ENCODE data around the gene STARD5. TPM values are rescaled to one million over a fixed set of nuclear protein-coding genes. Genes with fewer than 3 reads are reported as not detected.

The STARD5 gene
- polyA plus RNA-seq, 1 experiment = 19.0 TPM

DNA sequence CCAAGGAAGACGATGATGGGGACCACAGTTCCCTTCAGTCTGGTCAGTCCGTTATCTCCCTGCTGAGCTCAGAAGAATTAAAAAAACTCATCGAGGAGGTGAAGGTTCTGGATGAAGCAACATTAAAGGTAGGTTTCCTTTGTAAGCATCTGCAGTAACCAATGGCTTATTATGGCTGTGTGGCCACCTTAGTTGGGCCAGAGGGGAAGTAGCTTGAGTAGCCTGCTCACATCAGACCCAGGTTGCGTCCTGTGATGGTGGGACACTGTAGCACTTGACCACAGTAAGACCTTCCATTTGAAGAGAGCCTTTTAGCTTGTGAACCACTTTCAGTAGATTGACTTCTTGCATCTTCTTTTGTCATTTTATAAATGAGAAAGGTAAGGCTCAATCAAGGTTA lies 22.6 kb downstream of the STARD5 start:
- H3K27ac ChIP-seq (ENCODE audit: low read depth, low read length) = no peak overlapping the region
- DNase-seq (ENCODE audit: low read depth, low spot score) = no peak
- H3K27me3 ChIP-seq (ENCODE audit: control insufficient read depth, insufficient read depth, low read length) = no peaks in the 10 kb centered on the region
- H3K4me3 ChIP-seq (ENCODE audit: low read depth, low read length) = no peak overlapping the region
- TF ChIP-seq, protein P1, sequence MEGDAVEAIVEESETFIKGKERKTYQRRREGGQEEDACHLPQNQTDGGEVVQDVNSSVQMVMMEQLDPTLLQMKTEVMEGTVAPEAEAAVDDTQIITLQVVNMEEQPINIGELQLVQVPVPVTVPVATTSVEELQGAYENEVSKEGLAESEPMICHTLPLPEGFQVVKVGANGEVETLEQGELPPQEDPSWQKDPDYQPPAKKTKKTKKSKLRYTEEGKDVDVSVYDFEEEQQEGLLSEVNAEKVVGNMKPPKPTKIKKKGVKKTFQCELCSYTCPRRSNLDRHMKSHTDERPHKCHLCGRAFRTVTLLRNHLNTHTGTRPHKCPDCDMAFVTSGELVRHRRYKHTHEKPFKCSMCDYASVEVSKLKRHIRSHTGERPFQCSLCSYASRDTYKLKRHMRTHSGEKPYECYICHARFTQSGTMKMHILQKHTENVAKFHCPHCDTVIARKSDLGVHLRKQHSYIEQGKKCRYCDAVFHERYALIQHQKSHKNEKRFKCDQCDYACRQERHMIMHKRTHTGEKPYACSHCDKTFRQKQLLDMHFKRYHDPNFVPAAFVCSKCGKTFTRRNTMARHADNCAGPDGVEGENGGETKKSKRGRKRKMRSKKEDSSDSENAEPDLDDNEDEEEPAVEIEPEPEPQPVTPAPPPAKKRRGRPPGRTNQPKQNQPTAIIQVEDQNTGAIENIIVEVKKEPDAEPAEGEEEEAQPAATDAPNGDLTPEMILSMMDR (IDR thresholded peaks at IDR 0.05; ENCODE audit: low read depth, low read length) = no peak
- ChIA-PET POLR2A (no interaction called here), CTCF (interaction anchor here (0.7 to 1.4 kb wide), 4 partner anchors 35 to 107 kb away, joined by 3 to 6 read pairs (median 3); no protein-coding TSS in a partner anchor)
- H3K9me3 ChIP-seq (ENCODE audit: control insufficient read depth, insufficient read depth, low read length) = no peaks in the 10 kb centered on the region

DNA sequence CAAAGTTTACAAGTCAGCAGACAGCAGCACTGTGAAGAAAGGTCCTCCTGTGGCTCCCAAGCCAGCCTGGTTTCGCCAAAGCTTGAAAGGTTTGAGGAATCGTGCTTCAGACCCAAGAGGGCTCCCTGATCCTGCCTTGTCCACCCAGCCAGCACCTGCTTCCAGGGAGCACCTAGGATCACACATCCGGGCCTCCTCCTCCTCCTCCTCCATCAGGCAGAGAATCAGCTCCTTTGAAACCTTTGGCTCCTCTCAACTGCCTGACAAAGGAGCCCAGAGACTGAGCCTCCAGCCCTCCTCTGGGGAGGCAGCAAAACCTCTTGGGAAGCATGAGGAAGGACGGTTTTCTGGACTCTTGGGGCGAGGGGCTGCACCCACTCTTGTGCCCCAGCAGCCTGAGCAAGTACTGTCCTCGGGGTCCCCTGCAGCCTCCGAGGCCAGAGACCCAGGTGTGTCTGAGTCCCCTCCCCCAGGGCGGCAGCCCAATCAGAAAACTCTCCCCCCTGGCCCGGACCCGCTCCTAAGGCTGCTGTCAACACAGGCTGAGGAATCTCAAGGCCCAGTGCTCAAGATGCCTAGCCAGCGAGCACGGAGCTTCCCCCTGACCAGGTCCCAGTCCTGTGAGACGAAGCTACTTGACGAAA lies 24.2 kb downstream of the STARD5 start:
- no peak for DNase-seq (ENCODE audit: low read depth, low spot score)

DNA sequence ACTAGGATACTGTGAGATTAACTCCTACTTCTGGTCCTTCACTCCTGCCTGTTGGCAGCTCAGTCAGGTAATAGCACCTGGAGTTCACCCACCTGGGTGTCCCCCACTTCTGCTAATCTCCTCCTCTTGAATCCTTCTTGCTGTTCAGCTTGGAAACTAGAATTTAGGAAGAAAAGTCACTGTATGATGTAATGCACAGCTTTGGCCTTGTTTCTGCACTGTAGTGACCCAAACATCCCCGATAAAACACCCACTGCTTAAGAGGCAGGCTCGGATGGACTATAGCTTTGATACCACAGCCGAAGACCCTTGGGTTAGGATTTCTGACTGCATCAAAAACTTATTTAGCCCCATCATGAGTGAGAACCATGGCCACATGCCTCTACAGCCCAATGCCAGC lies 24.8 kb downstream of the STARD5 start:
- Histone ChIP-seq H3K4me3 (ENCODE audit: low read depth, low read length) (no peak overlapping the region), H3K27ac (ENCODE audit: low read depth, low read length) (no peak overlapping the region), H3K27me3 (ENCODE audit: control insufficient read depth, insufficient read depth, low read length) (no peaks in the 10 kb centered on the region), H3K9me3 (ENCODE audit: control insufficient read depth, insufficient read depth, low read length) (no peaks in the 10 kb centered on the region)
- ChIA-PET CTCF (no interaction called here), POLR2A (no interaction called here)
- no peak for DNase-seq (ENCODE audit: low read depth, low spot score)
- TF ChIP-seq, protein P1 (IDR thresholded peaks at IDR 0.05; ENCODE audit: low read depth, low read length) = no peak

More for the DNA sequence above, 24.2 kb downstream of the STARD5 start:
- POLR2A ChIA-PET = no interaction called here
- CTCF ChIA-PET = no interaction called here
- H3K27me3 ChIP-seq (ENCODE audit: control insufficient read depth, insufficient read depth, low read length) = no peaks in the 10 kb centered on the region
- no peak overlapping the region for H3K4me3 ChIP-seq (ENCODE audit: low read depth, low read length)
- no peak overlapping the region for H3K27ac ChIP-seq (ENCODE audit: low read depth, low read length)
- TF ChIP-seq, protein P1 (IDR thresholded peaks at IDR 0.05; ENCODE audit: low read depth, low read length) = no peak
- H3K9me3 ChIP-seq (ENCODE audit: control insufficient read depth, insufficient read depth, low read length) = no peaks in the 10 kb centered on the region

DNA sequence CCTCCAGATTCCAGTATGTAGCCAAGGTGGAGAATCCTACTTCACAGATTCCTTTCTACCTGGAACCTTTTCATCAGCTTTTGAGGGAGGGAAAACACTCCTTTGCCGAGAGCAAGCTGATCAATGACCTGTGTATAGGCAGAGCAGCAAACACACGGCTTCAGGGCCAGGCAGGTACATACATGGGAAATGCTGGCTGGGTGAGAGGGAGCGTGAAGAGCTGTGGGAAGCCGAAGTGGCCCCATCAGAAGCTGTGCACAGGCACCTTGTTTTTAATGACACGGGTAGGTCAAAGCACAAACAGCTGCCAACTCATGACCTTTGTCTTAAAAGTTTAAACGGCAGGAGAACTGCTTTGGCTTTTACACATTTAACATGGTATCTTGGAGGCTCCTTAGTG lies 25.3 kb downstream of the STARD5 start:
- ChIA-PET POLR2A (no interaction called here), CTCF (no interaction called here)
- TF ChIP-seq, protein P1 (IDR thresholded peaks at IDR 0.05; ENCODE audit: low read depth, low read length) = no peak
- Histone ChIP-seq H3K27me3 (ENCODE audit: control insufficient read depth, insufficient read depth, low read length) (no peaks in the 10 kb centered on the region), H3K4me3 (ENCODE audit: low read depth, low read length) (no peak overlapping the region), H3K27ac (ENCODE audit: low read depth, low read length) (no peak overlapping the region), H3K9me3 (ENCODE audit: control insufficient read depth, insufficient read depth, low read length) (no peaks in the 10 kb centered on the region)
- DNase-seq (ENCODE audit: low read depth, low spot score) = no peak

DNA sequence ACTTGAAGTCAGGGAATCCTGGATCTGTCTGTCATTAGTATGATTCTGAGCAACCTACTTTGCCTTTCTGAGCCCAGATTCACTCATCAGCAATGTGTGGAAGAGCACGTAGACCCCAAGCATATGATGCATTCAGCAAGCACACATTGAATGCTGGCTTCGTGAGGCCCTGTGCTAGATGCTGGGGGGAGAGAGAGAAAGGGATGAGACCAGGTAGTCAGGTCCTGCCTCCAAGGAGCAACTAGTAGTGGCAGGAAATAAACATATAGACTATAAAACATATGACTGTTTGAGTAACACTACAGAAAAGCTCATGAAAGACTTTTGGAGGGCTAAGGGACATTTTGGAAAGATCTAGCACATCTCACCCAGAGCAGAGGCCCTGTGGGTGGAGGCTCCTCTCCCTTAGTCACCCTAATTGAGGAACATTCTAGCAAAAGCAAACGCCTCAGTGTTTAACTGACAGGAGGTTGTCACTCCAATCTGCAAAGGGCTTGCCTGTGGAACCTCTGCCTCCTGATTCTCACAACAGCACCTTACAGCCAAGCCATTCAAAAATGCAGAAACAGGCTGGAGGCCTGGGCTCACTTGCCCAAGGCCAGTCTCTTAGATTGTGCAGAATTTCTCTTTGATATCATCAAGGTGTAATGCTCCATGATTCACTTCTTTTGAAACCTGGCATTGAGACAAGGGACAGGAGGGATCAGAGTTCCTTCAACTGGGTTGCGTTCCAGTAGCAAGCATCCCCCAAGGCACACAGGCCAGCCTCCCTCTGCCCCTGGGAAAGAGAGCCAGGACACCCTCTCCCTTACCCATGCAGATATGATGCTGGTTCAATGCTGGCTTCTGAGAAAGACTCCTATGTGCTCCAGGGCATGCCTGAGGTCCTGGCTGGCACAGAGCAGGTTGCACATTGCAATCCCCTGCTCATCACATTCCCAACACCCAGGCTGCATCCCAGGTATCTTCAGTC lies 26.1 kb downstream of the STARD5 start:
- POLR2A ChIA-PET = no interaction called here
- H3K9me3 ChIP-seq (ENCODE audit: control insufficient read depth, insufficient read depth, low read length) = no peaks in the 10 kb centered on the region
- DNase-seq (ENCODE audit: low read depth, low spot score) = no peak
- H3K27ac ChIP-seq (ENCODE audit: low read depth, low read length) = no peak overlapping the region
- CTCF ChIA-PET = no interaction called here
- H3K27me3 ChIP-seq (ENCODE audit: control insufficient read depth, insufficient read depth, low read length) = no peaks in the 10 kb centered on the region
- no peak overlapping the region for H3K4me3 ChIP-seq (ENCODE audit: low read depth, low read length)
- TF ChIP-seq, protein P1 (IDR thresholded peaks at IDR 0.05; ENCODE audit: low read depth, low read length) = no peak

Data from AG04450 (cell line).